ENCODE measurements around the gene TM4SF4.

TM4SF4 gene

GRCh38 chr3:149501524-149501923, 27.0 kb downstream of the TM4SF4 start:
- no peak overlapping the region for H2AFZ ChIP-seq (ENCODE audit: insufficient read depth, low read length, poor library complexity)
- H3K79me1 ChIP-seq (ENCODE audit: low read length) = no peaks in the 10 kb centered on the region
- no peak overlapping the region for H4K8ac ChIP-seq (ENCODE audit: low read depth, low read length)
- H3K27ac ChIP-seq (ENCODE audit: low read depth, low read length) = no peak overlapping the region
- WGBS (ENCODE audit: extremely low coverage, insufficient coverage, insufficient read length) = no CpG with 5 or more reads among the region's 1 CpG
- H3K4me1 ChIP-seq (ENCODE audit: control insufficient read depth in 1 of 2, insufficient read depth in 2 of 2, low read length in 2 of 2) = no peaks in the 10 kb centered on the region
- no peak overlapping the region for H2BK120ac ChIP-seq (ENCODE audit: insufficient read depth, low read length, poor library complexity)
- no peaks in the 10 kb centered on the region for H3K36me3 ChIP-seq (ENCODE audit: control insufficient read depth in 1 of 2, insufficient read depth in 2 of 2, low read length in 2 of 2)
- H3K23ac ChIP-seq (ENCODE audit: low read length) = no peak overlapping the region
- no peak overlapping the region for H3K4me2 ChIP-seq (ENCODE audit: low read length)
- H3K27me3 ChIP-seq (ENCODE audit: insufficient read depth, low read length) = no peaks in the 10 kb centered on the region
- H4K12ac ChIP-seq (ENCODE audit: low read depth, low read length) = no peak overlapping the region
- no peak overlapping the region for H3K4ac ChIP-seq (ENCODE audit: low read depth, low read length)
- no peak overlapping the region for H3K18ac ChIP-seq (ENCODE audit: low read length)
- H2AK5ac ChIP-seq (ENCODE audit: low read length) = no peak overlapping the region
- no peak overlapping the region for H2BK5ac ChIP-seq (ENCODE audit: low read depth, low read length, poor library complexity)
- peak; percentile 36 to 80 for DNase-seq
- H3K79me2 ChIP-seq (ENCODE audit: control insufficient read depth, insufficient read depth, low read length, poor library complexity) = no peaks in the 10 kb centered on the region
- H3K14ac ChIP-seq (ENCODE audit: low read length) = no peak overlapping the region
- no peaks in the 10 kb centered on the region for H3K9me3 ChIP-seq (ENCODE audit: insufficient read depth, low read depth, low read length)
- no peak overlapping the region for H2BK12ac ChIP-seq (ENCODE audit: low read length)
- H3K9ac ChIP-seq (ENCODE audit: low read length) = no peak overlapping the region
- no peak overlapping the region for H3K4me3 ChIP-seq (ENCODE audit: low read depth, low read length)
- no peak overlapping the region for H4K91ac ChIP-seq (ENCODE audit: low read depth, low read length)

- peaks cover 3 to 4% of the 10 kb centered on the region in 2 experiments for H3K4me1 ChIP-seq (ENCODE audit: control insufficient read depth in 1 of 2, insufficient read depth in 2 of 2, low read length in 2 of 2)
- no peak overlapping the region for H2BK120ac ChIP-seq (ENCODE audit: insufficient read depth, low read length, poor library complexity)
- no peak for DNase-seq
- H3K18ac ChIP-seq (ENCODE audit: low read length) = no peak overlapping the region
- H3K4ac ChIP-seq (ENCODE audit: low read depth, low read length) = no peak overlapping the region
- no peak overlapping the region for H2BK12ac ChIP-seq (ENCODE audit: low read length)
- H2AK5ac ChIP-seq (ENCODE audit: low read length) = no peak overlapping the region
- no peak overlapping the region for H3K9ac ChIP-seq (ENCODE audit: low read length)
- H3K36me3 ChIP-seq (ENCODE audit: control insufficient read depth in 1 of 2, insufficient read depth in 2 of 2, low read length in 2 of 2) = no peaks in the 10 kb centered on the region
- no peak overlapping the region for H4K91ac ChIP-seq (ENCODE audit: low read depth, low read length)
- H3K4me3 ChIP-seq (ENCODE audit: low read depth, low read length) = no peak overlapping the region
- no peak overlapping the region for H3K4me2 ChIP-seq (ENCODE audit: low read length)
- H3K9me3 ChIP-seq (ENCODE audit: insufficient read depth, low read depth, low read length) = no peaks in the 10 kb centered on the region
- H4K12ac ChIP-seq (ENCODE audit: low read depth, low read length) = no peak overlapping the region
- H2BK5ac ChIP-seq (ENCODE audit: low read depth, low read length, poor library complexity) = no peak overlapping the region
- H3K27ac ChIP-seq (ENCODE audit: low read depth, low read length) = no peak overlapping the region
- H3K14ac ChIP-seq (ENCODE audit: low read length) = no peak overlapping the region
- no peak overlapping the region for H4K8ac ChIP-seq (ENCODE audit: low read depth, low read length)
- H3K79me2 ChIP-seq (ENCODE audit: control insufficient read depth, insufficient read depth, low read length, poor library complexity) = no peaks in the 10 kb centered on the region
- H3K23ac ChIP-seq (ENCODE audit: low read length) = no peak overlapping the region
- H3K79me1 ChIP-seq (ENCODE audit: low read length) = no peaks in the 10 kb centered on the region
- H3K27me3 ChIP-seq (ENCODE audit: insufficient read depth, low read length) = no peaks in the 10 kb centered on the region
- H2AFZ ChIP-seq (ENCODE audit: insufficient read depth, low read length, poor library complexity) = no peak overlapping the region
- WGBS (ENCODE audit: extremely low coverage, insufficient coverage, insufficient read length) = no CpG with 5 or more reads among the region's 3 CpGs
Measured at GRCh38 chr3:149502438-149502837, 27.9 kb downstream of the TM4SF4 start.

- no peaks in the 10 kb centered on the region for H3K79me1 ChIP-seq (ENCODE audit: low read length)
- H3K9ac ChIP-seq (ENCODE audit: low read length) = no peak overlapping the region
- no peak for DNase-seq
- no peaks in the 10 kb centered on the region for H3K36me3 ChIP-seq (ENCODE audit: control insufficient read depth in 1 of 2, insufficient read depth in 2 of 2, low read length in 2 of 2)
- no peak overlapping the region for H3K4me2 ChIP-seq (ENCODE audit: low read length)
- H3K9me3 ChIP-seq (ENCODE audit: insufficient read depth, low read depth, low read length) = no peaks in the 10 kb centered on the region
- H3K4ac ChIP-seq (ENCODE audit: low read depth, low read length) = no peak overlapping the region
- H4K91ac ChIP-seq (ENCODE audit: low read depth, low read length) = no peak overlapping the region
- no peak overlapping the region for H3K4me3 ChIP-seq (ENCODE audit: low read depth, low read length)
- H2AFZ ChIP-seq (ENCODE audit: insufficient read depth, low read length, poor library complexity) = no peak overlapping the region
- no peaks in the 10 kb centered on the region for H3K27me3 ChIP-seq (ENCODE audit: insufficient read depth, low read length)
- H2BK12ac ChIP-seq (ENCODE audit: low read length) = no peak overlapping the region
- no CpG with 5 or more reads among the region's 1 CpG for WGBS (ENCODE audit: extremely low coverage, insufficient coverage, insufficient read length)
- no peak overlapping the region for H3K18ac ChIP-seq (ENCODE audit: low read length)
- no peak overlapping the region for H4K12ac ChIP-seq (ENCODE audit: low read depth, low read length)
- H2BK120ac ChIP-seq (ENCODE audit: insufficient read depth, low read length, poor library complexity) = no peak overlapping the region
- H4K8ac ChIP-seq (ENCODE audit: low read depth, low read length) = no peak overlapping the region
- H3K4me1 ChIP-seq (ENCODE audit: control insufficient read depth in 1 of 2, insufficient read depth in 2 of 2, low read length in 2 of 2) = peaks cover 7 to 14% of the 10 kb centered on the region in 2 experiments
- H3K27ac ChIP-seq (ENCODE audit: low read depth, low read length) = no peak overlapping the region
- no peak overlapping the region for H3K23ac ChIP-seq (ENCODE audit: low read length)
- no peak overlapping the region for H3K14ac ChIP-seq (ENCODE audit: low read length)
- H3K79me2 ChIP-seq (ENCODE audit: control insufficient read depth, insufficient read depth, low read length, poor library complexity) = no peaks in the 10 kb centered on the region
- H2AK5ac ChIP-seq (ENCODE audit: low read length) = no peak overlapping the region
- H2BK5ac ChIP-seq (ENCODE audit: low read depth, low read length, poor library complexity) = no peak overlapping the region
Measured at GRCh38 chr3:149506540-149506939, 32.0 kb downstream of the TM4SF4 start.

GRCh38 chr3:149506965-149507364, 32.5 kb downstream of the TM4SF4 start:
- Histone ChIP-seq H3K23ac (ENCODE audit: low read length) (no peak overlapping the region), H4K8ac (ENCODE audit: low read depth, low read length) (no peak overlapping the region), H3K27ac (ENCODE audit: low read depth, low read length) (no peak overlapping the region), H2BK5ac (ENCODE audit: low read depth, low read length, poor library complexity) (no peak overlapping the region), H2AK5ac (ENCODE audit: low read length) (no peak overlapping the region), H3K4ac (ENCODE audit: low read depth, low read length) (no peak overlapping the region), H2BK12ac (ENCODE audit: low read length) (no peak overlapping the region), H3K9me3 (ENCODE audit: insufficient read depth, low read depth, low read length) (no peaks in the 10 kb centered on the region), H3K27me3 (ENCODE audit: insufficient read depth, low read length) (no peaks in the 10 kb centered on the region), H3K79me1 (ENCODE audit: low read length) (no peaks in the 10 kb centered on the region), H3K4me2 (ENCODE audit: low read length) (no peak overlapping the region), H3K4me1 (ENCODE audit: control insufficient read depth in 1 of 2, insufficient read depth in 2 of 2, low read length in 2 of 2) (peaks cover 7 to 14% of the 10 kb centered on the region in 2 experiments), H2BK120ac (ENCODE audit: insufficient read depth, low read length, poor library complexity) (no peak overlapping the region), H3K36me3 (ENCODE audit: control insufficient read depth in 1 of 2, insufficient read depth in 2 of 2, low read length in 2 of 2) (no peaks in the 10 kb centered on the region), H3K9ac (ENCODE audit: low read length) (no peak overlapping the region), H3K18ac (ENCODE audit: low read length) (no peak overlapping the region), H4K12ac (ENCODE audit: low read depth, low read length) (no peak overlapping the region), H2AFZ (ENCODE audit: insufficient read depth, low read length, poor library complexity) (no peak overlapping the region), H3K79me2 (ENCODE audit: control insufficient read depth, insufficient read depth, low read length, poor library complexity) (no peaks in the 10 kb centered on the region), H4K91ac (ENCODE audit: low read depth, low read length) (no peak overlapping the region), H3K4me3 (ENCODE audit: low read depth, low read length) (no peak overlapping the region), H3K14ac (ENCODE audit: low read length) (no peak overlapping the region)
- DNase-seq = no peak
- WGBS (ENCODE audit: extremely low coverage, insufficient coverage, insufficient read length) = no CpG with 5 or more reads among the region's 2 CpGs

Data from trophoblast cell (in vitro differentiated cells and primary cell).